Measurements from ENCODE around the gene KDSR.
A peak's percentile ranks its signal among the peaks of the same experiment; 100 is the strongest.

KDSR gene, protein sequence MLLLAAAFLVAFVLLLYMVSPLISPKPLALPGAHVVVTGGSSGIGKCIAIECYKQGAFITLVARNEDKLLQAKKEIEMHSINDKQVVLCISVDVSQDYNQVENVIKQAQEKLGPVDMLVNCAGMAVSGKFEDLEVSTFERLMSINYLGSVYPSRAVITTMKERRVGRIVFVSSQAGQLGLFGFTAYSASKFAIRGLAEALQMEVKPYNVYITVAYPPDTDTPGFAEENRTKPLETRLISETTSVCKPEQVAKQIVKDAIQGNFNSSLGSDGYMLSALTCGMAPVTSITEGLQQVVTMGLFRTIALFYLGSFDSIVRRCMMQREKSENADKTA

DNA sequence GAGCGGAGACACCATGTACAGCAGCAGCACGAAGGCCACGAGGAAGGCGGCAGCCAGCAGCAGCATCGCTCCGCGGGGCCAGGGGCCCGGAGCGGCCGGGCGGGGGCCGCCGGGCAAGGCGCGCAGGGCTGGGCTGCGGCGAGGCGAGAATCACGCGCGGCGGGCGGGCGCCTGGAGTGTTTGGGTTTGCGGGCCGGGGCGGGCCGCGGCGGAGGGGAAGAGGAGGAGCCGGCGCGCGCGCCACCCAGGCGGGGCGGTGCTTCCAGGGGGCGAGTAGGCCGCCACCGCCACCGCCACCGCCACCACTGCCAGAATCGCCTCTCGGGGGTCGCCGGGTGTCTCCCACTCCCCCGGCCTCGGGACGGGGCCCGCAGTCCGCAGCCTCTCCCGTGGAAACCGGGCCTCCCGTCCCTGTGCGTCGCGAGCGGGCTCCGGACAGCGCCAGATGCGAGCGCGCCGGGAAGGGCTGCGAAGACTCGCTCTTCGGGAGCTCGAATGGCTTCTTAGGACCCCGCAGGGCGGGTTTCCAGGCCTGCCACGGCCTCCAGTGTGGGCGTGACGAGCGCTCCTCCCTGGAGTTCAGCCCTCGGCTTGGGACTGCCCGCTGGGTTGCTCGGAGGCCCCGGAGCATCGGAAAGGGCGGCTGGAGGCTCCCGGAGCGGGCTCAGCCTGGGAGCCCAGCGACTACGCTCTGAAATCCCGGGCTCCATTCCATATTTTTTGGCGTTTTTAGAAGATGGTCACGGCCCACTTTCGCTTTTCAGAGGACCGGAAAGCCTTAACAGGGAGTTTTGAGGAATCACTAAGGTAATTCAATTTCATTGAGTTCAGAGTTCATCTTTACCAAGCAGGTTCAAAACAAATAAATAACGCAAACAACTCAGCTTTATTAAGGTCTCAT is at the start of gene KDSR:
Gene KDSR (minus strand): TSS at position 154 of the 901 bp plus-strand sequence. CDS start 88 bp downstream, at position 66.
- peak; percentile 98 for DNase-seq

DNA sequence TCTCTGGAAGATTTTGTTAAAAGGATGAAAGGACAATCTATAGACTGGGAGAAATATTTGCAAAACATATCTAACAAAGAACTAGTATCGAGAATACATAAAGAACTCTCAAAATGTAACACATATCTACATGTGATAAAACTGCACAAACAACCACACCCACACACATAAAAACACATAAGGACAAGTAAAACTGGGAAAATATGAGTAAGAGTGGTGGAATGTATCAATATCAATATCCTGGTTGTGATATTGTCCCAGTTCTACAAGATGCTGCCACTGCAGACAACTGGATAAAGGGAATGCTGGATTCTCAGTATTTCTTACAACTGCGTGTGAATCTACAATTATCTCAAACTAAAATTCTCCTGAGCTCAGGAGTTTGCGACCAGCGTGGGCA is 45.9 kb upstream of the KDSR start:
- DNase-seq: no peak

DNA sequence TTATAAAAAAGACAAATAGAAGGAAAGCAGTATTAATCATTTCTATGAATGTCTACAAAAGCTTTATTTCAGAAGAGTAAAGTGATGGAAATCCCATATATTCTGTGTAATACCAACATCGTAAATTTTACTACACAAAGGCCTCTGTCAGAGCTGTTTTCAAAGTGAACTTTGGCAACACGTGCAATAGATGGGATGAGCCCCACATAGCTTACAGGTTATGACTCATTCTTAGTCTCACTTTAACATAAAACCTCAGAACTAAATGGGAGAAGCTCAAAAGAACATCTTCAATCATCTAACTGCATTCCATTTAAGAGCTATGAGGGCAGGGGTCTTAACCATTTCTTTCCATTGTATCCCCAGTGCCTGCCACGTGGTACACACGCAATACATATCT is 43.8 kb upstream of the KDSR start:
- no peak for DNase-seq

GRCh38 chr18:63409301-63409700 is 42.3 kb upstream of the KDSR start:
- no peak for DNase-seq

DNA sequence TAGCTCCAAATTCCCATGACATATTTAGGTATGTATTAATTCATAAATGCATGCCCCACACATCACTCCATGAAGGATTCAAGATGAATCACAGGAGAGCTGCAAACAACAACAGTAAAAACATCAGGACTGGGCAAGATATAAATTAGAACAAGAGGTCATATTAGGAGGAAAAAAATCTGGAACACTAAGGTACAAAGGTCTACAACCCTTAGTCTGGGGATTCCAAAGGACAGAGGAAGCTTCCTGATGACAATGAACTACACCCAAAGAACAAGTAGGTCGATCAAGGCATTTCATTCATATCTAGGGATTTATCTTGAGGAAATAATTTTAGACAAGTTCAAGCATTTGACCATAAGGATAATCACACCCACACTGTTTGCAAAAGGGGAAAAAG is 40.7 kb upstream of the KDSR start:
- DNase-seq: no peak

DNA sequence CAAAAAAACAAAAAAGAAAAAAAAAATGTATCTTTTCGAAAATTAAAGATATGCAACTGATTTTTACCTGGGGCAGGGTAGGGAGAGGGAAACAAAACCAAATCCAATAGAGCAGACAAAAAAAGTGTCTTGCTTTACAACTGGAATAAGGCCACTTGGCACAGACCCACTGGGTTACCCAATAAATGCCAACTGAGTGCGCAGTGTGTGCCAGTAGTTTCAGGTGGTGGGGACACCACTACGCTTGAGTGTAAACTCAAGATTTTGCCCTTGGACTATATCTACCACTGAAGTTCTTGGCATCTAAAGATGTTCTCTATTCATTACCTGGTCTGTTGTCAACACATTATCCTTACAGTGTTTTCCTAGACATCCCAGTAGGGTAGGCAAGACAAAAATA is 39.0 kb upstream of the KDSR start:
- DNase-seq: no peak

DNA sequence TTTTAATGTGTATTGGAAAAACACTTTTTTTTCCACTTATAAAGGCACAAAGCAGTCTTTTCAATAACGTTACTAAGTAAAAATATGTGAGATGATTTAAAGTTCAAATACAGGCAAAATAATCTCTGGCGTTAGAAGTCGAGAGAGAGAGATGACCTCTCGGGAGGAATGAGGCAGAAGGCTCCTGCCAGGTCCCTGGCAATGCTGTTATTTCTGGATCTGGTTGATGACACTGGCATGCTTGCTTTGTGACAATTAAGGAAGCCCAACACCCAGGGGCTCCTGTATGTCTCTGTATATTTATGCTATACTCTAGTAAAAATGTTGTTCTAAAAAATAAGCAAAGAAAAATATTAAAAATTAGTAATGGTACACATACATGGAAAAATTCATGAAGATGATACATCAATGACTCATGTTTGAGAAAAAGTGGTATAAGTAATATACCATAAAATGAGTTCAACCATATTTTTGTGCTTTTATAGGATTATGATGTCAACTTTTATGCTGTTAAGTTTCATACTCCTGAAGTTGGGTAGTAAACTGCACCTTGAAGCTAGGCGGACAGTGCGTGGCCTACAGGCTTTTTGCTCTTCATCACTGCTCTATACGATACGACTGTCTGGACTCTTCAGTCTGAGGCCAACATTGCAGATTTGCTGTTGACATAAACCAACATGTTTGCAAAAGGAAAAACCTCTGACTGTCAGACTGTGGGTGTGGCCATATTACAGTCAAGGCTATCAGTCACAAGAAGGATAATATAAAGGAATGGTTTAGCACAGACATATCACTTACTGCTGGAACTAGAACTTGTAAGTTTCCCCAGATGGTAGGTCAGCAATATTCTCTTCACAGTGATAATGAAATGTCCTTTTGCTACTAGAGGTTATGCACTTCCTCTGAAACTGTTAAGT is 35.5 kb upstream of the KDSR start:
- no peak for DNase-seq

DNA sequence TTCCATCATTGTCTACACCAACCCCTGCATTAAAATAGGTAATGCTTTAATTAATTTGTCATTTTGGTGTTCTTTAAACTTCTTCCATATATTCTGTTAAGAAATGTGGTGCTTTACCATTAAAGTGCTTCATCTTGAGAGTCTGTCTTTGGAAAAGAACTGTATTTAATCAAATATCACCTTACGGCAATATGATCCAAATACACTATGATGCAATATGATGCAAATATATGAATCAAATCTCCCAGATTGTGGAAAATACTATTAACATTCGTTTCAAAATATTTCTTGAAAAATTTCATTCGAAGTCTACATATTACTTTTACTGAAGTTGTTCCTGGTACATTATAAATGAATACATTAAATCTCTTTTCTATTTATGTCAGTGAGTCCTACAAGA is 32.3 kb upstream of the KDSR start:
- no peak for DNase-seq

DNA sequence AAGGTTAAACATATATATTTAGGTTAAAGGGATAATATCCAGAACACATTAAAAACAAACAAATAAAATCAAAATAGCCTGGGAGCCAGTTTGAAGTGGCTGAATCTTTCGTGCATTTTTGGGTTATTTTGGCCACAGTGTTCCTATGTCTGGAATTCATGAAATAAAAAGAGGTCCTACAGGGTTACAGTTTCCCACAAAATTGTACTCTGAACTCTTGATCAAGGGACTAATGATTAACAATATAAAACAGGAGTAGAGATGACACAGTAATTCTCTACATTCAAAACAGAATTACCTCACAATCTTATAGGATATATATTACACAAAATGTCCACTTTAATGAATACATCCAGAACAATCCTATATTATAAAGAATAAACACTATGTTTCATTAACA is 30.3 kb upstream of the KDSR start:
- no peak for DNase-seq

- no peak for DNase-seq
These were observed 28.5 kb upstream of the KDSR start for GRCh38 chr18:63395503-63395902.

- DNase-seq: no peak
These were observed 27.9 kb upstream of the KDSR start for GRCh38 chr18:63394954-63395353.

DNA sequence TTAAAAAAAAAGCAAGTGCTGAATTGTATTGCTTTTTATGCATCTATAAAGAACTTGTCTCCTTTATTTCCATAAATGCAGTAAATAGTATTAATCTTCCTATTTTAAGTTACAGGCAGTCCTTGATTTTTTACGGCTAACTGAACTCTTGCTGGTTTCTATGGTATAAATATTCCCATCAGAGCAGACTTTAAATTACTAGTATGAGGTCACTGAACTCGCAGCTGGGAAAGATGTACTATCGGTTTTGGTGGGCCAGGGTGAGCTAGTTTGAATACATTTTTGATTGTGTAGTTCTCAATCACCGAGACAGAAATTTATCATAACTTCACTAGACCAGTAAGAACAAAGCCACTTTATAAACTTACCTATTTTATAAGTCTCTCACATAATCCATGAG is 20.9 kb upstream of the KDSR start:
- DNase-seq: no peak

GRCh38 chr18:63382843-63383242 is 15.8 kb upstream of the KDSR start:
- no peak for DNase-seq

DNA sequence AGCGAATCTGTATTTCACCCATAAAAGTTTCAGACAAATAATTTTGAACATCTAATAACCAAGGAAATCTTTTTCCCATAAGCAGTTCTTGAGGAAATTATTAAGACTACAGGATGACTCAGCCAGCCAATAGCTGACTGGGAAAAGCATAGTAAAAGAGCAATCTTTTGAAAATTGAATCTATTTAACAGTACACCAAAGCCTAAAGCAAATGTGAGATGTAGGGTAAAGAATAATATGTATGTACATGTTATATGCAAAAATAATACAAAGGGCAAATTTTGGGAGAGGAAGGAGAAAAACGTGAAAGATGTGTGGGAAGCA is 12.6 kb upstream of the KDSR start:
- DNase-seq: no peak

GRCh38 chr18:63378919-63379638 is 12.1 kb upstream of the KDSR start:
- DNase-seq: no peak

GRCh38 chr18:63377275-63377980 is 10.4 kb upstream of the KDSR start:
- DNase-seq: no peak

- no peak for DNase-seq
These were observed 9.5 kb upstream of the KDSR start for GRCh38 chr18:63376538-63376937.

DNA sequence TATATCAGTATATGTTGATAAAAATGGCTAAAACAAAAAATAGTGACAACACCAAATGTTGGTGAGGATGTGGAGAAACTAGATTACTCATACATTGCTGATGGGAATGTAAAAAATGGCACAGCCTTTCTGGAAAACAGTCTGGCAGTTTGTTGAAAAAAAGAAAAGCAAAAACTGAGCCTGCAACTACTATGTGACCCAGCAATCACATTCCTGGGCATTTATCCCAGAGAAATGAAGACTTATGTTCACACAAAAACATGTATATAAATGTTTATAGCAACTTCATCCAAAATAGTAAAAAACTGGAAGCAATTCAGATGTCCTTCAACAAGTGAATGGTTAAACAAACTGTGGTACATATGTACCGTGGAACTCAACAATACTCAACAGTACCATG is 7.5 kb upstream of the KDSR start:
- no peak for DNase-seq

DNA sequence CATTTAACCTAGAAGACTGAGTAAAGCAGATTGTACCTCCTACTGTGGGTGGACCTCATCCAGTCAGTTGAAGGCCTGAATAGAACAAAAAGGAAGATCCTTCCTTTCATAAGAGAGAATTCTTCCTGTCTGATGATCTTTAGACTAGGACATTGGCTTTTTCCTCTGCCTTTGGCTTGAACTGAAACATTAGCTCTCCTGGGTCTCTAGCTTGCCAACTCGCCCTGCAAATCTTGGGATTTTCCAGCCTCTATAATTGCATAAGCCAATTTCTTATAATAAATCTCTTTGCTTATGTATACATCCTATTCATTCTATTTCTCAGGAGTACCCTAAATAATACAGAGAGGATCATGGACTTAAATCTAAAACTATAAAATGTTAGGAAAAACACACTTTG is 6.2 kb upstream of the KDSR start:
- no peak for DNase-seq

DNA sequence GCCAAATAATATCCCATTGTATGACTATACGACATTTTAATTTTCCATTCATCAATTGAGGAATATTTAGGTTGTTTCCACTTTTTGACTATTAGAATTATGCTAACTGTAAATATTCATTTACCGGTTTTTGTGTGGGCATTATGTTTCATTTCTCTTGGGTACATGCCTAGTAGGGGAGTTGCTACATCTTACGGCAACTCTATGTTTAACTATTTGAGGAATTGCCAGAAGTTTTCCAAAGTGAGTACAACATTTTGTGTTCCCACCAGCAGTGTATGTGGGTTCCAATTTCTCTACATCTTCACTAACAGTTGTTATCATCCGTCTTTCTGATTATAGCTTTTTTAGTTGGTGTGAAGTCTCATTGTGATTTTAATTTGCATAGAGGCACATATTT is 1.6 kb upstream of the KDSR start:
- DNase-seq: no peak

DNA sequence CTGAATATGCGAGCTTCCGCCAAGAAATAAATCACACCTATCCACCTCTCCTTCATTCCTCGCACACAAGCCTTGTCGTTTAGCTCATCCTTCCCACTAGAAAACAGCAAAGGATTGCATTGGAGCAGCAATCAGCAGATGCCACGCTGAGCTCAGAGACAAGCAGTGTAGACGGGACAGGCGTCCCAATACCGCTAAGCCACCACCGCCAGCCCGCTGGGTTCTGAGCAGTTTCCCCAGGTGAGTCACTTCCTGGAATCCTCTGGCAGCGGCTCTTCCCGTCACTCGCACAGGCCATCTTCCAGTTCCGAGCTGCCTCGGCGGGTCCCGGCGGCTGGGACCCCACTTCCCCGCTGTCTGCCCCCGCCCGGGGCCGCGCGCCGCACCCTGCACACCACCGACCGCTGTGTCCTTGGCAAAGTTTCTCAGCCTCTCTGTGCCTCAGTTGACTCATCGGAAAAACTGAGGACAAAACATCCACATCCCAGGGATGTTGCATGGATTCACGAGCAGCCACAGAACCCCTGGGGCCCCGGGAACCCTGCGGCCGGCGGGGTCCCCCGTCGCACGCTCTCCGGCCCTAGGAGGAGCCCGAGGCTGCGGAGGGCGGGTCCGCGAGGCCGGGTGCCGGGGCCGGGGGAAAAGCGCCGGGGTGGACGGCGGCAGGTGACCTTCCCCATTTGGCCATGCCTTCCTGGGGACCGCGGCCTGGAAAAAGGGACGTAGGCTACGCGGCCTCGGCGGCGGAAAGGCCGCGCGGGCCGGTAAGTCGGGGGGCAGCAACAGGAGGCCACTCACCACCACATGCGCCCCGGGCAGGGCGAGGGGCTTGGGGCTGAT is 573 bp downstream of the KDSR start:
- DNase-seq: peak; percentile 39

Measured in eye (tissue), 1 donor.